Measurements from ENCODE around the gene MTHFS.

The MTHFS gene

GRCh38 chr15:79874242-79874641 lies 22.6 kb downstream of the MTHFS start:
- no peak for DNase-seq (ENCODE audit: low read depth)

DNA sequence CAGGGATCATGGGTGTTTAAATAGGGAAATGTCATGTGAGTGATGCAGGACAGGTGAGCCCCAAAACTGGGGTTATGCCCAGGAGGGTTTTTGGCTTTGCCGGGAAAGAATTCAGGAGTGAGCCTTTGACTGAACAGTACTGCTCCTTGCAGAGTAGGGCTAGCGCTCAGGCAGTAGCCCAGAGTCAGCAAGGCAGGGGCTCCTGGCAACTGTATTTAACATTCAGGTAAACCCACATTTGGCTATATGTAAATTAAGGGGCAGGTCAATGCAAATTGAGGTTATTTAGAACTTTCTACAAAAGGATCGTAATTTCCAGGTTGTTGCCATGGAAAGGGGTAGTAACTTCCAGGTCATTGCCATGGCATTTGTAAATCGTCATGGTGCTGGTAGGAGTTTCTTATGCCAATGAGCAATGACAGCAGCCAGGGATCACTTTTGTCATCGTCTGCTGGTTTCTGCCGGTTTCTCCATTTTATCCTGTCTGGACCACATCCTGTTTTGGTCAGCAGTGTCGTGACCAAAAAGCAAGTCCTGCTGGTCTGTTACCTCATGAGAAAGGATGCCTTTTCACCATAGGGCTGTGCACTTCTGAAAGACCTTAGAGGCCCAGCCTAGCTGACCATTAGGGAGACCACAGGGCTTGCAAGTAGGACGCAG lies 24.3 kb downstream of the MTHFS start:
- DNase-seq (ENCODE audit: low read depth), result no peak

- DNase-seq (ENCODE audit: low read depth), result no peak
These were observed 28.3 kb downstream of the MTHFS start for GRCh38 chr15:79868554-79868953.

- no peak for DNase-seq (ENCODE audit: low read depth)
These were observed 32.9 kb downstream of the MTHFS start for GRCh38 chr15:79863886-79864285.

GRCh38 chr15:79862191-79862590 lies 34.6 kb downstream of the MTHFS start:
- no peak for DNase-seq (ENCODE audit: low read depth)

GRCh38 chr15:79860661-79861060 lies 36.2 kb downstream of the MTHFS start:
- no peak for DNase-seq (ENCODE audit: low read depth)

DNA sequence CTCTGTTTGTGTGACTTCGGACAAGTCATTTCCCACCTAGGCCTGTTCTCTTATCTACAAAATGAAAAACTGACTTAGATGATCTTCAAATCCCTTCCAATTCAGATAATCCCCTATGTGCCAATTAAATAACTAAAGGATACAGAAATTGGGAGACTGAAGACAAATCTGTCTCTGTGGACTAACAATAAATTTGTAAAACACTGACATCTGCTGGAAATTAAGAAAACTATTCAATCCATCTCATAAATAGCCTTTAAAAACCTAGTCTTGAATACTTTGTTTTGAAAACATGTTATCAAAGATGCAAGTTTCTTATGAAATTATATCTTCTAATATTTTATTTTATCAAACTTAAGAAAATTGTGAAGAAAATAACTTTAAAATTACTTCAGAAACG lies 38.3 kb downstream of the MTHFS start:
- DNase-seq (ENCODE audit: low read depth), result no peak

DNA sequence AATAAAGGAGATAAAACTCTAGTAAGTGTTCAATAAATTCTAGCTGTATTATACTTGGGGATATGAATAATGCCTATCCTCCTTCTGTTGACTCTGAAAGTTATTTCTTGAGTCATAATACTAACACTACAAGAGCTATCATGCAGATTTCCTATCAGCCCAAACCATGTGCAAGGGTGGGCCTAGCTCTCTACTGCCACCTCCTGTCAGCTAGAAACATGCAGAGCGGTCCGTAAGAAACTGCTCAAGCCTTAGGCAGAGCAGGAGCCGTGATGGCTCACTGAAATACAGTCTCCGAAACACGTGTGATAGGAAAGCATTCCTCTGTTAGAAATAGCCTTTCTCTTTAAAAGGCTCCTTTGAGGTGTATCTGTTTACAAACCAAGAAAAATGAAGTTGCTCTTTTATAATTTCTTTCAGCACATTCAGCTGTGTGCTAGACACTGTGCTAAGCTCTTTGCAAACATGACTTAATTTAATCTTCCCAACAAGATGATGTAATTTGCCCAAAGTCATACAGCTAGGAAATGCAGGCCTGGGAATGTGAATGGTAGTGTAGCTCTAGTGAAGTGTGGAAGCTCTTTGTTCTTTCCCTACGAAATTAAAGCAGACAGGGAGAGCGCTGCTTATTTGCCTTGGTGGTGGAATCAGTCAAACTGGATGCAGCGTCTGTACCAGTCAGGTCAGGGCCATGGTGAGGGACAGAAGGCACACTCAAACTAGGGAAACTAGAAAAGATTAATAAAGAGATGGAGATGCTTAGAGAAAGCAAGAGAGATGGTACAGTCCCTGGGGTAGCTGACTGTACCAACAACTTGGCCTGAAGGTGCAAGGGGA lies 43.1 kb downstream of the MTHFS start:
- DNase-seq (ENCODE audit: low read depth), result peak; percentile 68

DNA sequence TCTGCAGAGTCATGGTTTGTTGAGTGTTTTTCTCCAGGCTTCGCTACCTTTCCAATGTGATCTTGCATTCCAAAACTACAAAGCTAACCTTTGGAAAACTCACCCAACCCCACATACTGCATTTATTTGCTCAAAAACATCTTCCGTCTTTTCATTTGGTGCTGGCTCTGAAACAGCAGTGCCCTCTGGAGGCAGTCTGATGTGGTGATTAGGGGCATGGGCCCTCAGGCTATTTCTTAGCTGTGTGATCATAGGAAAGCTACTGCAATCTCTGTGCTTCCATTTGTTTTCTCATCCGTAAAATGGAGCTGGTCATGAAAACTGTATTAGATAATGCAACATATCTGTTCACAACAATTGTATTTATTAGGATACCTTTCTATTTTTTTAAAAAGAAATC lies 47.0 kb downstream of the MTHFS start:
- no peak for DNase-seq (ENCODE audit: low read depth)

GRCh38 chr15:79846539-79846938 lies 50.3 kb downstream of the MTHFS start:
- no peak for DNase-seq (ENCODE audit: low read depth)

- no peak for DNase-seq (ENCODE audit: low read depth)
These were observed 52.6 kb downstream of the MTHFS start for GRCh38 chr15:79844221-79844620.

- no peak for DNase-seq (ENCODE audit: low read depth)
These were observed 59.0 kb downstream of the MTHFS start for GRCh38 chr15:79837846-79838245.

DNA sequence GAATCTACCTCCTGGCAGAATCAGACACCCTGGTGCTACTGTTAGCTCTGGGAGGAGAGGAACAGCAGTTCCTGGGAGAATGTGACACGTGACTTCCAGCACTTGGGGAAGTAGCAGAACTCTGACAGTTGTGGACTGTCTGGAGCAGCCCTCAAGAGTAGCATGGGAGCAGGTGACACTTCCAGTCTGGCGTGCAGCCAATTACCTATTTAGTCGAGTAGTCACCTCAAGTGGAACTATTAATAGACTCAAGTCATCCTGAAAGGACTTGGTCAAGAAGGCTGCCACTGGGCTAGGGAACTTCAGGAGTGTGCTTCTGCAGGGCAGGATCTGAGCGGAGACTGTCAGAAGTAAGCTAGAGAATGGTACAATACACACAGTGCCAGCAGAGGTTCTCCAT lies 62.3 kb downstream of the MTHFS start:
- DNase-seq (ENCODE audit: low read depth), result no peak

DNA sequence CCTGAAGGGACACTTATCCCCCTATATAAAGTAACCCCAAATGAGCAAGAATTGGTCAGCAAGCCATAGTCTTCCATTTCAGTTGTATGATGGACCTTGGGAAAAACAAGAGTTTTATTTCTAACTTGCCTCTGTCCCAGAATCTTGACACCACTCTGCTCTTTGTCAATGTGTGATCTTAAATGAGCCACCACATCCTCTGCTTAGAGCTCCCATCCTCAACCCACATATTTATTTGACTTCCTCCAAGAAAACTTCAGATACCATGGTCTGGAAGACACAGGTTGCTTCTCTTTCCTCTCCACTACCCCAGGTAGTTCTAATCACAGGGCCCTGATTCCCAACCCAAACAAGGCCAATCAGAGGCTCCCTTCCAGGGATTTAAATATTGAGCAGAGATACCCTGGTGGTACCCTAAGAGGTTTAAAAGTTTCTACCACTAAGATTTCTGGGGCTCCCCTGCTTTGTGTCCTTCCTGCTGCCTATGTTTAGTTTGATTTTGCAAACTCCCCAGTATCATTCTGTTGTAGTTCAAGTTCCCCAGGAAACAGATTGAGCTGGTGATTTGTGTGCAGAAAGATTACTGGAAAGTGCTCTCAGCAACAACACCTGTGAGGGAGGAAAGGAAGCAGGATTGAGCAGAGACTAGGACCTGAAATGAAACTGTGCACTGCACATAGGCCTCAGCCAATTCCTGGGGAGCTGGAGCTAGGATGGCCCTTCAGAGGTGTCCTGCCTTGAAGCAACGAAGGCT lies 64.3 kb downstream of the MTHFS start:
- DNase-seq (ENCODE audit: low read depth), result no peak

- no peak for DNase-seq (ENCODE audit: low read depth)
These were observed 65.2 kb downstream of the MTHFS start for GRCh38 chr15:79831604-79832003.

GRCh38 chr15:79829950-79830349 lies 66.9 kb downstream of the MTHFS start:
- DNase-seq (ENCODE audit: low read depth), result no peak

DNA sequence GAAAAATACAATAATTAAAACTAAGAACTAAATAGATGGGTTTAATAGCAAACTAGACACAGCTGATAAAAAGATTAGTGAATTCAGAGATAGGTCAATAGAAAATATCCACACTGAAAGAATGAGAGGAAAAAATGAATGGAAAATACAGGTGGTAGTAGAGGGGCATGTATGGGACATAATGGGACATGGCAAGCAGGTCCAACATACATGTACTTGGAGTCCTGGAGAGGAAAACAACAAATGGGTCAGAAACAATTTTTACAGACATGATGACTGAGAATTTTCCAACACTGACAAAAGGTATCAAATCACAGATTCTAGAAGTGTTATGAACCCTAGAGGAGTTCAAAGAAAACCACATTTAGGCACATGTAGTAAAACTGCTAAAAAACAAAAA lies 68.4 kb downstream of the MTHFS start:
- no peak for DNase-seq (ENCODE audit: low read depth)

- DNase-seq (ENCODE audit: low read depth), result no peak
These were observed 70.0 kb downstream of the MTHFS start for GRCh38 chr15:79826800-79827199.

- DNase-seq (ENCODE audit: low read depth), result no peak
These were observed 72.6 kb downstream of the MTHFS start for GRCh38 chr15:79824136-79824701.

GRCh38 chr15:79820820-79821219 lies 76.0 kb downstream of the MTHFS start:
- DNase-seq (ENCODE audit: low read depth), result no peak

- no peak for DNase-seq (ENCODE audit: low read depth)
These were observed 76.6 kb downstream of the MTHFS start for GRCh38 chr15:79820176-79820575.

- DNase-seq (ENCODE audit: low read depth), result no peak
These were observed 80.2 kb downstream of the MTHFS start for GRCh38 chr15:79816571-79816970.

GRCh38 chr15:79815468-79815867 lies 81.3 kb downstream of the MTHFS start:
- DNase-seq (ENCODE audit: low read depth), result no peak

All from GM04504 (cell line).